PC-3 (cell line): ENCODE data around the gene SVIL. TPM values are rescaled to one million over a fixed set of nuclear protein-coding genes. Genes with fewer than 3 reads are reported as not detected.
A peak's percentile ranks its signal among the peaks of the same experiment; 100 is the strongest.

Source experiments
- ATAC-seq: fragments of 200-7000 bp; cut with Tn5 transposase; 2 replicates; pipeline ENCODE4 v1.9.1; 2020; ENCODE audit warnings: mild to moderate bottlenecking, moderate library complexity
- Bru-seq: library from RNA; stranded (reverse); fragments of 400-500 nt; gene quantifications from one replicate; lab custom pipeline; 2021; lab: Mats Ljungman, UMichigan
- BruChase-seq, 2 experiments: library from RNA; stranded (reverse); fragments of 400-500 nt; gene quantifications; one replicate each; lab custom pipeline; 2021; lab: Mats Ljungman, UMichigan
- BruUV-seq: library from RNA; stranded (reverse); fragments of 400-500 nt; replicated peaks from 2 replicates; lab custom pipeline; 2021; lab: Mats Ljungman, UMichigan
- CTCF ChIA-PET: fragments of 300-600 bp; sonication (Branson Sonifier 250); formaldehyde crosslinking; loops from one replicate; lab custom pipeline; 2022; ENCODE audit warnings: antibody characterized with exemption; lab: Charles Lee
- POLR2A ChIA-PET: fragments of 300-600 bp; sonication (Branson Sonifier 250); formaldehyde crosslinking; loops from one replicate; lab custom pipeline; 2022; ENCODE audit warnings: antibody characterized with exemption; ENCODE audit not compliant: unreplicated experiment; lab: Charles Lee
- DNase-seq: peaks from one replicate; pipeline ENCODE4 v3.0.0-alpha.2; 2015
- H2AFZ ChIP-seq: fragments of 300-600 bp; sonication (generic); 2 replicates; pipeline ENCODE4 v1.6.0; 2016; ENCODE audit warnings: antibody characterized with exemption, low read length
- H3F3A ChIP-seq: fragments of 300-600 bp; sonication (generic); one replicate; pipeline ENCODE4 v1.6.0; 2017; ENCODE audit warnings: antibody characterized with exemption, low read length, control low read depth, mild to moderate bottlenecking; ENCODE audit not compliant: unreplicated experiment
- H3K27ac ChIP-seq: fragments of 300-600 bp; sonication (generic); 2 replicates; pipeline ENCODE4 v1.5.1; 2016; ENCODE audit warnings: mild to moderate bottlenecking, low read length
- H3K27me3 ChIP-seq: fragments of 300-600 bp; sonication (generic); 2 replicates; pipeline ENCODE4 v1.6.1; 2016; ENCODE audit warnings: low read length, mixed read lengths
- H3K36me3 ChIP-seq: fragments of 300-600 bp; sonication (generic); 2 replicates; pipeline ENCODE4 v1.6.1; 2016; ENCODE audit warnings: low read depth, mixed run types, low read length, mixed read lengths
- H3K4me1 ChIP-seq: fragments of 300-600 bp; sonication (generic); 2 replicates; pipeline ENCODE4 v1.5.1; 2016; ENCODE audit warnings: low read length; ENCODE audit not compliant: insufficient read depth
- H3K4me2 ChIP-seq: fragments of 300-600 bp; sonication (generic); 2 replicates; pipeline ENCODE4 v1.6.0; 2016; ENCODE audit warnings: low read length
- H3K4me3 ChIP-seq: fragments of 300-600 bp; sonication (generic); 2 replicates; pipeline ENCODE4 v1.5.1; 2016; ENCODE audit warnings: mild to moderate bottlenecking, low read length, mixed read lengths
- H3K79me2 ChIP-seq: fragments of 300-600 bp; sonication (generic); 2 replicates; pipeline ENCODE4 v1.6.1; 2017; ENCODE audit warnings: low read length, mixed read lengths
- H3K9ac ChIP-seq: fragments of 300-600 bp; sonication (generic); 2 replicates; pipeline ENCODE4 v1.6.0; 2016; ENCODE audit warnings: mild to moderate bottlenecking, low read length
- H3K9me2 ChIP-seq: fragments of 300-600 bp; sonication (generic); replicated peaks from 2 replicates; pipeline ENCODE4 v1.6.1; 2016; ENCODE audit warnings: mixed run types, low read length, mixed read lengths
- H3K9me3 ChIP-seq: fragments of 300-600 bp; sonication (generic); 2 replicates; pipeline ENCODE4 v1.6.1; 2016; ENCODE audit warnings: low read length, mixed read lengths
- H4K20me1 ChIP-seq: fragments of 300-600 bp; sonication (generic); 2 replicates; pipeline ENCODE4 v1.6.1; 2016; ENCODE audit warnings: low read length, mixed read lengths
- EZH2 ChIP-seq: fragments of 300-600 bp; sonication (generic); IDR thresholded peaks from one replicate; pipeline ENCODE4 v1.6.1; 2017; ENCODE audit warnings: antibody characterized with exemption, mild to moderate bottlenecking, low read length; ENCODE audit not compliant: unreplicated experiment
- EZH2phosphoT487 ChIP-seq: fragments of 300-600 bp; sonication (generic); IDR thresholded peaks from 2 replicates; pipeline ENCODE4 v1.6.1; 2018; ENCODE audit warnings: mild to moderate bottlenecking, antibody characterized with exemption, low read length, borderline replicate concordance
- intact Hi-C: fragments of 100-400 bp; cut with micrococcal nuclease; formaldehyde crosslinking; loops from 2 replicates; pipeline ENCODE4 v1.9.0; 2023
- long read RNA-seq: library from polyadenylated mRNA; unstranded; transcript quantifications from one replicate; pipeline ENCODE4 v2.0.0, GENCODE V29; 2021; ENCODE audit not compliant: unreplicated experiment
- total RNA-seq: library from RNA; depleted of rRNA; stranded (reverse); fragments of >200 nt; gene quantifications from 2 replicates; pipeline ENCODE4 v1.2.3, GENCODE V29; 2014; rRNA removed
- TF ChIP-seq, protein P1 (sequence below): fragments of 300-600 bp; sonication (generic); conservative IDR thresholded peaks from 2 replicates; pipeline ENCODE4 v1.5.1; 2017; ENCODE audit warnings: antibody characterized with exemption, low read depth, mild to moderate bottlenecking, low read length

Gene SVIL, protein sequence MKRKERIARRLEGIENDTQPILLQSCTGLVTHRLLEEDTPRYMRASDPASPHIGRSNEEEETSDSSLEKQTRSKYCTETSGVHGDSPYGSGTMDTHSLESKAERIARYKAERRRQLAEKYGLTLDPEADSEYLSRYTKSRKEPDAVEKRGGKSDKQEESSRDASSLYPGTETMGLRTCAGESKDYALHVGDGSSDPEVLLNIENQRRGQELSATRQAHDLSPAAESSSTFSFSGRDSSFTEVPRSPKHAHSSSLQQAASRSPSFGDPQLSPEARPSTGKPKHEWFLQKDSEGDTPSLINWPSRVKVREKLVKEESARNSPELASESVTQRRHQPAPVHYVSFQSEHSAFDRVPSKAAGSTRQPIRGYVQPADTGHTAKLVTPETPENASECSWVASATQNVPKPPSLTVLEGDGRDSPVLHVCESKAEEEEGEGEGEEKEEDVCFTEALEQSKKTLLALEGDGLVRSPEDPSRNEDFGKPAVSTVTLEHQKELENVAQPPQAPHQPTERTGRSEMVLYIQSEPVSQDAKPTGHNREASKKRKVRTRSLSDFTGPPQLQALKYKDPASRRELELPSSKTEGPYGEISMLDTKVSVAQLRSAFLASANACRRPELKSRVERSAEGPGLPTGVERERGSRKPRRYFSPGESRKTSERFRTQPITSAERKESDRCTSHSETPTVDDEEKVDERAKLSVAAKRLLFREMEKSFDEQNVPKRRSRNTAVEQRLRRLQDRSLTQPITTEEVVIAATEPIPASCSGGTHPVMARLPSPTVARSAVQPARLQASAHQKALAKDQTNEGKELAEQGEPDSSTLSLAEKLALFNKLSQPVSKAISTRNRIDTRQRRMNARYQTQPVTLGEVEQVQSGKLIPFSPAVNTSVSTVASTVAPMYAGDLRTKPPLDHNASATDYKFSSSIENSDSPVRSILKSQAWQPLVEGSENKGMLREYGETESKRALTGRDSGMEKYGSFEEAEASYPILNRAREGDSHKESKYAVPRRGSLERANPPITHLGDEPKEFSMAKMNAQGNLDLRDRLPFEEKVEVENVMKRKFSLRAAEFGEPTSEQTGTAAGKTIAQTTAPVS (N-terminal part only)
- total RNA-seq (19.2 and 27.2 TPM in 2 replicates), Bru-seq, nascent RNA (percentile 78 among the genes with signal in this experiment), BruChase-seq, experiment 1, labeled RNA remaining after a 6-hour chase (percentile 68 among the genes with signal in this experiment), BruChase-seq, experiment 2, labeled RNA remaining after a 2-hour chase (percentile 74 among the genes with signal in this experiment)
- long read RNA-seq, full-length matches to known transcripts = 1 of 59 reads
- long read RNA-seq, partial matches to known transcripts = 34 of 59 reads
- long read RNA-seq, other reads (novel, unspliced or antisense) = 24 of 59 reads

DNA sequence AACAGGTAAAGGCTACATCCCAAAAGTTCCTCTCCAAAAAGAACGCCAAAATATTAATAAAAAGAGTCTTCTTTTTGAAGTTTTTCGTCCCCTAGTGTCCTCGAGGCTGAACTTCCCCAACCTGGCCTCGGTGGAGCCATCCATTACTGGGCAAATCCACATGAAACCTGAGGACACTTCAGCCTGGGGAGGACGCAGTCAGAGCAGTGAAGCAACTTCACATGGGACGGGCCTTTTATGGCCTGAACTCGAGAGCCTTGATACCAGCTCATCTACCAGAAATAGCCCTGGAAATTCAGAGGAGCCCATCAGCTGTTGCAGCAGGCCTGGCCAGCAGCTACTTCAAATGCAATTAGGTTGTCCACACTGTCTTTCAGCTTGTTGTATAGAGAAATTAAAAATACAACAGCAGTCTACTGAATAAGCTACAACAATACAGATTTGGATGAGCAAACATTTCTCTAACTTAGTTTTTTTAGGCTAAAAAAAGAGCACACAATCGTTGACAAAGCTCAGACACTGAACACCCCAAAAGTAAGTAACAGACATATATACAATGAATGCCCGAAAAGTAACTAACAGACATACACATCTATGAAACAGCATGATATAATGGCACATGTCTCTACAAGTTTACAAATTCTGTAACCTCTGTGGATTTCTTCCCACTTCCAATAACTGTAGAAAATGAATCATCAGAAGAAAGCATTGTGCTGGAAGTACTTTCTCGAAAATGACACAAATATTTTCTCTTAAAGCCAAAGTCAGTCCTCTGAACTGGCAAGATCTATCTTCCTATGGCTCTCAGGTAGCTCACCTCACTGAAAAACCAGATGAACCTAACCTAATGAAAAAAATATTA lies at the start of gene SVIL:
Gene SVIL (minus strand): TSS at position 208 of the 862 bp plus-strand sequence. CDS start 79,913 bp downstream, outside the sequence.
- ChIA-PET POLR2A (no interaction called here), CTCF (no interaction called here)
- peak within 1 kb of the TSS; percentile 42; the same call in 1 of the 2 replicates for H3K4me3 ChIP-seq
- no peaks in the 10 kb centered on the region for H3K36me3 ChIP-seq
- H3K27ac ChIP-seq = peak within 1 kb of the TSS; percentile 99
- H3K4me2 ChIP-seq = peak within 1 kb of the TSS; percentile 78
- H4K20me1 ChIP-seq = no peaks in the 10 kb centered on the region
- peak; percentile 33 for DNase-seq
- H3K9ac ChIP-seq = peak within 1 kb of the TSS; percentile 84
- no peaks in the 10 kb centered on the region for H3K9me2 ChIP-seq
- peaks cover 41% of the 10 kb centered on the region for H3K79me2 ChIP-seq
- H3K4me1 ChIP-seq = peaks cover 61% of the 10 kb centered on the region
- no TSS peak for BruUV-seq
- intact Hi-C loops = loop anchor here (5.0 to 10.0 kb wide), 2 partner anchors 100 to 102 kb away; no protein-coding TSS in a partner anchor
- no peaks in the 10 kb centered on the region for H3K27me3 ChIP-seq
- H3K9me3 ChIP-seq = no peaks in the 10 kb centered on the region
- H2AFZ ChIP-seq = no peak within 1 kb of the TSS
- TF ChIP-seq EZH2phosphoT487 (no peak), EZH2 (no peak)
- TF ChIP-seq, protein P1, sequence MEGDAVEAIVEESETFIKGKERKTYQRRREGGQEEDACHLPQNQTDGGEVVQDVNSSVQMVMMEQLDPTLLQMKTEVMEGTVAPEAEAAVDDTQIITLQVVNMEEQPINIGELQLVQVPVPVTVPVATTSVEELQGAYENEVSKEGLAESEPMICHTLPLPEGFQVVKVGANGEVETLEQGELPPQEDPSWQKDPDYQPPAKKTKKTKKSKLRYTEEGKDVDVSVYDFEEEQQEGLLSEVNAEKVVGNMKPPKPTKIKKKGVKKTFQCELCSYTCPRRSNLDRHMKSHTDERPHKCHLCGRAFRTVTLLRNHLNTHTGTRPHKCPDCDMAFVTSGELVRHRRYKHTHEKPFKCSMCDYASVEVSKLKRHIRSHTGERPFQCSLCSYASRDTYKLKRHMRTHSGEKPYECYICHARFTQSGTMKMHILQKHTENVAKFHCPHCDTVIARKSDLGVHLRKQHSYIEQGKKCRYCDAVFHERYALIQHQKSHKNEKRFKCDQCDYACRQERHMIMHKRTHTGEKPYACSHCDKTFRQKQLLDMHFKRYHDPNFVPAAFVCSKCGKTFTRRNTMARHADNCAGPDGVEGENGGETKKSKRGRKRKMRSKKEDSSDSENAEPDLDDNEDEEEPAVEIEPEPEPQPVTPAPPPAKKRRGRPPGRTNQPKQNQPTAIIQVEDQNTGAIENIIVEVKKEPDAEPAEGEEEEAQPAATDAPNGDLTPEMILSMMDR = no peak
- ATAC-seq = peak; percentile 5; the same call in 1 of the 2 replicates
- peaks cover 3% of the 10 kb centered on the region for H3F3A ChIP-seq

DNA sequence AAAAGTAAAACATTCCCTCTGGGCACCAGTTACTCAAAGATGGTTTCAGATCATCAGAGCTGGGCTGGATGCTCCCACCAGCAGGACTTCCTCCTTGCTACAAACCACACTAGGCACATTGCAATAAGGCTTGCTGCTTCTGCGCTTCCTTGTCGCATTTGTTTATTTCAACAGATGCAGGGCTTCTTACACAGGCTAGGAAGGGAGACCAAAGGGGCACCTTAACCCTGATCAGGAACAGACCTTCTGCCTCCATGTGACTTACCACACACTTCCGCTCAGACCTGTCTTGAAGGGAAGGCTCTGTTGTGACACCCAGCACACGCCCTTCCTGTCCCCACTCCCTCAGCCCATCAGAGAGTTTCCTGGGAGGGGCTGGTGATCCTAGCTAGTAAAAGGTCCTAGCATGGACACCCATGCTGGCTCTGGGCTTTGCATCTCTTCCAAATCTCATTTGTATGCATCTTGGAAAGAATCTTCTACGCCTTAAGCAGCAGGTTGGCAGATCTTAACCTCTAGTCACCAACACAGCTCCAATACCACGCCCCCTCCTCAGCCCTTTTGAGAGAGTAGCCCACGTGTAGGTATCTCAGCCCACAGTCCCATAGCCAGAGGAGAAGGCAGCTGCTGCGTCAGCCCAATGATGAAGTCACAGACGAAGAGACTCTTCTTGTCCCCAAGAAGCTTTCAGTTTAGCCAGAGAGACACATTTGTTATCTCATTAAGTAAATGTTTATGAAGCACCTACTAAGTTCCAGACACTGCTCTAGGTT lies 47.1 kb upstream of the SVIL start:
- no peaks in the 10 kb centered on the region for H3K27me3 ChIP-seq
- intact Hi-C loops = no loop called here
- no peaks in the 10 kb centered on the region for H4K20me1 ChIP-seq
- H3K9ac ChIP-seq = no peak overlapping the region
- H3K27ac ChIP-seq = no peak overlapping the region
- H3K79me2 ChIP-seq = peaks cover 8% of the 10 kb centered on the region
- no peak overlapping the region for H3K4me2 ChIP-seq
- POLR2A ChIA-PET = interaction anchor here (0.6 kb wide), 1 partner anchor 76 kb away, joined by 14 read pairs; no protein-coding TSS in a partner anchor
- H3K9me2 ChIP-seq = no peaks in the 10 kb centered on the region
- ATAC-seq (0 out of 2 replicates have a peak, but pooled peaks have one; percentile 31), DNase-seq (no peak)
- CTCF ChIA-PET = no interaction called here
- no peaks in the 10 kb centered on the region for H3F3A ChIP-seq
- H3K4me1 ChIP-seq = no peaks in the 10 kb centered on the region
- H2AFZ ChIP-seq = no peak overlapping the region
- TF ChIP-seq, protein P1 = no peak
- TF ChIP-seq EZH2 = no peak
- no peak for TF ChIP-seq EZH2phosphoT487
- H3K9me3 ChIP-seq = no peaks in the 10 kb centered on the region
- H3K4me3 ChIP-seq = no peak overlapping the region
- no TSS peak for BruUV-seq
- H3K36me3 ChIP-seq = peaks cover 18% of the 10 kb centered on the region
